ENCODE data around the gene LIMK2.

The LIMK2 gene

GRCh38 chr22:31253949-31254348 lies 41.9 kb downstream of the LIMK2 start:
- 0 out of 2 replicates have a peak, but pooled peaks cover 4% of the 10 kb centered on the region for H3K79me2 ChIP-seq (ENCODE audit: insufficient read depth, low read length)

GRCh38 chr22:31259798-31260473 lies 47.8 kb downstream of the LIMK2 start:
- no peak overlapping the region for H2AFZ ChIP-seq (ENCODE audit: low read depth, low read length, severe bottlenecking)
- H3K27ac ChIP-seq (ENCODE audit: low read depth, low read length), result no peak overlapping the region
- H4K20me1 ChIP-seq (ENCODE audit: low read depth, low read length), result no peaks in the 10 kb centered on the region
- 0 out of 2 replicates have a peak, but pooled peaks cover 4% of the 10 kb centered on the region for H3K79me2 ChIP-seq (ENCODE audit: insufficient read depth, low read length)
- H3K9ac ChIP-seq (ENCODE audit: low read length), result no peak overlapping the region
- no peaks in the 10 kb centered on the region for H3F3A ChIP-seq (ENCODE audit: insufficient read depth)
- TF ChIP-seq EZH2phosphoT487 (conservative IDR thresholded peaks at IDR 0.05; ENCODE audit: low read length) (no peak), CTCF (IDR thresholded peaks at IDR 0.05; ENCODE audit: insufficient read depth, low read length, poor library complexity, severe bottlenecking) (no peak)
- H3K4me2 ChIP-seq (ENCODE audit: low read depth, low read length, poor library complexity, severe bottlenecking), result no peak overlapping the region
- H3K9me3 ChIP-seq (ENCODE audit: insufficient read depth, low read length), result no peaks in the 10 kb centered on the region
- no peaks in the 10 kb centered on the region for H3K27me3 ChIP-seq (ENCODE audit: low read length)
- H3K4me3 ChIP-seq (ENCODE audit: insufficient read depth, low read length, poor library complexity, severe bottlenecking), result no peak overlapping the region
- H3K9me2 ChIP-seq (replicated peaks; ENCODE audit: insufficient read depth, low read length), result no peaks in the 10 kb centered on the region
- no peaks in the 10 kb centered on the region for H3K36me3 ChIP-seq (ENCODE audit: low read length)

More at GRCh38 chr22:31253949-31254348, 41.9 kb downstream of the LIMK2 start:
- Histone ChIP-seq H3K9me2 (replicated peaks; ENCODE audit: insufficient read depth, low read length) (no peaks in the 10 kb centered on the region), H3K9me3 (ENCODE audit: insufficient read depth, low read length) (no peaks in the 10 kb centered on the region), H3K4me3 (ENCODE audit: insufficient read depth, low read length, poor library complexity, severe bottlenecking) (no peak overlapping the region), H2AFZ (ENCODE audit: low read depth, low read length, severe bottlenecking) (no peak overlapping the region), H4K20me1 (ENCODE audit: low read depth, low read length) (no peaks in the 10 kb centered on the region), H3K9ac (ENCODE audit: low read length) (no peak overlapping the region), H3K27me3 (ENCODE audit: low read length) (no peaks in the 10 kb centered on the region), H3F3A (ENCODE audit: insufficient read depth) (no peaks in the 10 kb centered on the region), H3K36me3 (ENCODE audit: low read length) (no peaks in the 10 kb centered on the region), H3K27ac (ENCODE audit: low read depth, low read length) (no peak overlapping the region), H3K4me2 (ENCODE audit: low read depth, low read length, poor library complexity, severe bottlenecking) (no peak overlapping the region)
- no peak for TF ChIP-seq EZH2phosphoT487 (conservative IDR thresholded peaks at IDR 0.05; ENCODE audit: low read length)
- no peak for TF ChIP-seq CTCF (IDR thresholded peaks at IDR 0.05; ENCODE audit: insufficient read depth, low read length, poor library complexity, severe bottlenecking)

- H3F3A ChIP-seq (ENCODE audit: insufficient read depth), result no peaks in the 10 kb centered on the region
- no peaks in the 10 kb centered on the region for H3K9me2 ChIP-seq (replicated peaks; ENCODE audit: insufficient read depth, low read length)
- no peak overlapping the region for H2AFZ ChIP-seq (ENCODE audit: low read depth, low read length, severe bottlenecking)
- no peak overlapping the region for H3K9ac ChIP-seq (ENCODE audit: low read length)
- no peaks in the 10 kb centered on the region for H3K9me3 ChIP-seq (ENCODE audit: insufficient read depth, low read length)
- H4K20me1 ChIP-seq (ENCODE audit: low read depth, low read length), result no peaks in the 10 kb centered on the region
- no peaks in the 10 kb centered on the region for H3K27me3 ChIP-seq (ENCODE audit: low read length)
- no peaks in the 10 kb centered on the region for H3K79me2 ChIP-seq (ENCODE audit: insufficient read depth, low read length)
- H3K4me2 ChIP-seq (ENCODE audit: low read depth, low read length, poor library complexity, severe bottlenecking), result no peak overlapping the region
- no peak for TF ChIP-seq EZH2phosphoT487 (conservative IDR thresholded peaks at IDR 0.05; ENCODE audit: low read length)
- no peak for TF ChIP-seq CTCF (IDR thresholded peaks at IDR 0.05; ENCODE audit: insufficient read depth, low read length, poor library complexity, severe bottlenecking)
- no peak overlapping the region for H3K4me3 ChIP-seq (ENCODE audit: insufficient read depth, low read length, poor library complexity, severe bottlenecking)
- no peaks in the 10 kb centered on the region for H3K36me3 ChIP-seq (ENCODE audit: low read length)
- H3K27ac ChIP-seq (ENCODE audit: low read depth, low read length), result no peak overlapping the region
Observed at GRCh38 chr22:31260474-31260856, 48.4 kb downstream of the LIMK2 start.

All from SU-DHL-6 (cell line).